Measurements from ENCODE around the gene IPO5.
"Not testable (repeated sequence)": the region's sequence is repeated elsewhere in the genome, so short reads cannot be mapped to it uniquely, and the experiment has no call there.

Gene IPO5

GRCh38 chr13:97953376-97953970 lies at the start of gene IPO5:
Gene IPO5, plus strand, starts transcription at chr13:97953675. Its CDS starts 23,022 bp downstream, at chr13:97976697.
- no peak for DNase-seq

- DNase-seq, result no peak
These were observed 49.4 kb upstream of the IPO5 start for GRCh38 chr13:97904059-97904458.

- DNase-seq, result no peak
These were observed 48.0 kb upstream of the IPO5 start for GRCh38 chr13:97905517-97905916.

DNA sequence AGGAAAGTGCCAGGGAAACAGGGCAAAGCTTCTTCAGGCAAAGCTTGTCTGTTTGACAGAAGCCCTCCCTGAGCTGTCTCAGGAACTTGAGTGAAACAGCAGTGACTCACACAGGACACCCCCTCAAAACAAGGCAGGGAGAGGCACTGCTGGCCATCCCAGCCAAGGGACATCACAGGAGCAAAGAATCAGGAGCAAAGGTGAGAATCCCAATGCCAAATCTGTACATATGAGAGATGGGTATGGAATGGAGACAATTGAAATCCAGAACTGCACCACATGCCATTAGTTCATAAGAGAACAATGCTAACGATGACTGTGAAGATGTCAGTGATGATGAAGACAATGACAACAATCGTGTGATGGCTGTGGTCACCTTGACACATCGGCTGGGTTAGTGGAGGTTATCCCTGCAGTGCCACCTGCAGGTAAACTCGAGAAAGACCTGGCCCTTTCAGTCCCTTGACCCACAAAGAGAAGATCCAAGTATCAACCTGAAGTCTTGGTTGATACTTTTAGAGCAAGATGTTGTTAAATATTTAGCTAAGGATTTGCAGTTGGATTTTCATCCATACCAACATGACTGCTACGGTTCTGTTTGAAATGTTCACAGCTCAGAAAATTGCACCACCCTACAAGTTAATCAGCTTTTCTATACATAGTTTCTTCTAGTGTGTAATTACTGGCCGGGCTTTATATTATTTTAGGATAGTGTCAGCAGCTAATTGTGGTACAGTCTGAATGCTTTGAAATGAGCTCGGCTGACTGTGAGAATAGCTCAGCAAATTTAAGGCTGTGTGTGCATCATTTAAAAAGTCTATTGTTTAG lies 42.0 kb upstream of the IPO5 start:
- peak in 1 of 2 experiments; percentile 27 for DNase-seq

GRCh38 chr13:97912139-97912535 lies 41.3 kb upstream of the IPO5 start:
- DNase-seq, result no peak

GRCh38 chr13:97913206-97913605 lies 40.3 kb upstream of the IPO5 start:
- DNase-seq, result no peak

- DNase-seq, result no peak
These were observed 38.9 kb upstream of the IPO5 start for GRCh38 chr13:97914540-97914939.

DNA sequence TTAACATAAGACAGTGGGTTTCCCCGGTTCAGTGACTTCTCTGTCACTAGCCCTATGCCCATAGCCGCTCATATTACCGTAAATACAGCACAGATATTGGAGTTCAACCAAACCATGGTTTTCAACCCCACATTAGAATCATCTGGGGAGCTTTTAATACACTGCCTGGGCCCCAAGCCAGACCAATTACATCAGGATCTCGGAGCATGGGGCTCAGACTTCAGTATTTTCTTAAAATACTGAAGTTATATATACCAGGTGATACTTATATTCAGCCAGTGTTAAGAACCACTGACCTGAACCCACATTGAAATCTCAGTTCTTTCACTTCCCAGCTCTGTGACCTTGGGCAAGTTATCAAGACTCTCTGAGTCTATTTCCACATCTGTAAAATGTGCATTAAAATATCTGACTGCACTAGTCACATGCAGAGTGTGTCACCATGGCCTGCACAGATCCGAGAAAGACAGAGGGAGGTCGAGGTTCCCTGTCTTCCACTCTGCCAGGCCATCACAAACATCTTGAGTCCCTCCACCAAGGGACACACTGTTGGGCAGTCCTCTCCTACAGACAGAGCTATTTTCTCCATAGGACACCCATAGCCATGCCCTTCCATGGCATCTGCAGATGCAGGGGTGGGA lies 32.2 kb upstream of the IPO5 start:
- no peak for DNase-seq

DNA sequence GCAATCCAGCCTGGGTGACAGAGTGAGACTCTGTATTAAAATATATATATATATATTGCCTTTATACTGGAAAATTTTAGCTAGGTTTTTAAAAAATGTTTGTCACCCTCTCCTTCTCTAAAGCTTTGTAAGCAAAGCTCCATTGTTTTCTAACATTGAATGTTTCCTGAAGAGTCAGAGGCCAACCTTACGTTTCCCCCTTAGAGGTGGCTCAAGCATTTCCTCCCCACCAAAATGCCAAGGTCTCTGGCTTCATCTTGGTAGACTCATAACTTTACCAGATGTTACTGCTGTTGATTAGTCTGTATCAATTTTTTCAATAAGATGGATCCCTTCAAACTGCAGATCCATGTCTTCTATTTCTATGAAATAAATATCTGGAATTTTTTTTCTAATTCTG lies 25.2 kb upstream of the IPO5 start:
- no peak for DNase-seq

DNA sequence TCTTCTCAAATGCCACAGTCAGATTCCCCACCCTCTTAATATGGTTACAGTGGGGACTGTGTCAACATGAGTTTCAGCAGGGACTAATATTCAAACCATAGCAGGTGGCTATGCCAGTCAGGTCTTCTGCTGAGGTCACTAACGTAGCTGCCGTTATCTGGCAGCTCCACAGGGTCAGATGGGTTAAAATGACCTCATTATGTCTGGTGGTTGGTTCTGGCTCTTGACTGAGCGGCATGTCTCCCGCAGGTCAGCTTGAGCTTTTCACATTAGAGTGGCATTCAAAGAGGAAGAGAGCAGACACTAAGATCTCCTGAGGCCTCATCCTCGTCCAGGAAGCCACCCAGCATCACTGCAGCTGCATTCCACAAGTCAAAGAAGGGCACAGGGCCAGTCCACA lies 21.4 kb upstream of the IPO5 start:
- no peak for DNase-seq

GRCh38 chr13:97932647-97933046 lies 20.8 kb upstream of the IPO5 start:
- no peak for DNase-seq

DNA sequence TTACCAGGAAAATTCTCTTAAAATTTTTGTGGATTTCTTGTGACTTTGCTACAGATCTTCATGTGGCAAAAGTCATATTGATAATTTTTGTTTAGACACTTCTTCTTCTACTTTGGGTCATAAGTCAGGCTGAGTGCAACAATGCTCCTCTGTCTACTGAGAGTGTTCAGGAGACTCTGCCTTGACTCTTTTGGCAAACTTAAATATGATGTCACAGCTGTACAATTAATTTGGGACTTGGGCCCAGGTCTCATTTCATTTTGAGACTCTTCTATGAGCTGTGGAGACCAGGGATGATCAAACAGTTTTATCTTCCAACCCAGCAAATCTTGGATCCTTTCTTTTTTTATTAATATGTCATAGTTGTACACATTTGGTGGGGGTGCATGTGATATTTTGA lies 19.7 kb upstream of the IPO5 start:
- DNase-seq, result no peak

GRCh38 chr13:97934590-97934989 lies 18.9 kb upstream of the IPO5 start:
- no peak for DNase-seq

GRCh38 chr13:97935071-97935470 lies 18.4 kb upstream of the IPO5 start:
- DNase-seq, result no peak

DNA sequence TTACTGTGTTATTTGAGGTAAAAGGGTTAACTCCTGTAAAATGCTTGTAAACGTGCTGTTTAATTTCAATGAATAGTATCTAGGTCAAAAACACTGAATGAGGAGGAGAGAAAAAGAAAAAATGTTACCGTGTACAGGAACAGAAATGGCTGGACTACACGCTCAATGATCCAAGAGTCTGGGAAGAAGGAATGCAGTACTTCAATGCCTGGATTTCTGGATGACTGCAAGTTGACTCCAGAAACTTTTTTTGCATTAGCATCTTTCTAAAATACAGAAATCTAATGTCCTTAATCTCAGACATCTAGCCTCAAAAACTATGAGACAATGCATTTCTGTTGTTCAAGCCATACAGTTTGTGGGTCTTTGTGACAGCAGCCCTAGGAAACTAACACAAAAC lies 17.4 kb upstream of the IPO5 start:
- no peak for DNase-seq

DNA sequence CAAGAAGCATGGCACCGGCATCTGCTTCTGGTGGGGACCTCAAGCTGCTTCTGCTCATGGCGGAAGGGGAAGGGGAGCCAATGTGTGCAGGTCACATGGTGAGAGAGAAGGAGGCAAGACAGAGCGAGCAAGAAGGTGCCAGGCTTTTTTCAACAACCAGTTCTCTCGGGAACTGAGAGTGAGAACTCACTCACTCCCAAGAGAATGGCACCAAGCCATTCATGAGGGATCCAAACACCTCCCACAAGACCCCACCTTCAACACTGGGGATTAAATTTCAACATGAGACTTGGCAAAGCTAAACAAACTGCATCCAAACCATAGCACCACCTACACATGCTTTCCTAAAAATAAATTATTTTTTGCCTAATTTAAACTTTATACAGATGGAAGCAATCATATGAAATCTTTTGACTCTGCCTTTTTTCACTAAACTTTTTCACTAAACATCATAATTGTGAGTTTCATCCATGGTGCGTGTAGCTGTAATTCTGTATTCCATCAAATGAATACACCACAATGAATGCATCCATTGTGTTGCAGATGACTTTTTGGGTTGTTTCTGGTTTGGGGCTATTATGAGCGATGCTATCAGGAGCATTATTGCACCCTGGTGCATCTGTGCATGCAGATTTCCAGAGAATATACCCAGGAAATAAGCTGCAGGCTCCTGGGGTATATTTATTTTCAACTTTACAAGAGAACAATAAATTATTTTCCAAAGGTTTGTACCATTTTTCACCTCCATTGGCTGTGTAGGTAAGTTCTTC lies 14.6 kb upstream of the IPO5 start:
- no peak for DNase-seq

DNA sequence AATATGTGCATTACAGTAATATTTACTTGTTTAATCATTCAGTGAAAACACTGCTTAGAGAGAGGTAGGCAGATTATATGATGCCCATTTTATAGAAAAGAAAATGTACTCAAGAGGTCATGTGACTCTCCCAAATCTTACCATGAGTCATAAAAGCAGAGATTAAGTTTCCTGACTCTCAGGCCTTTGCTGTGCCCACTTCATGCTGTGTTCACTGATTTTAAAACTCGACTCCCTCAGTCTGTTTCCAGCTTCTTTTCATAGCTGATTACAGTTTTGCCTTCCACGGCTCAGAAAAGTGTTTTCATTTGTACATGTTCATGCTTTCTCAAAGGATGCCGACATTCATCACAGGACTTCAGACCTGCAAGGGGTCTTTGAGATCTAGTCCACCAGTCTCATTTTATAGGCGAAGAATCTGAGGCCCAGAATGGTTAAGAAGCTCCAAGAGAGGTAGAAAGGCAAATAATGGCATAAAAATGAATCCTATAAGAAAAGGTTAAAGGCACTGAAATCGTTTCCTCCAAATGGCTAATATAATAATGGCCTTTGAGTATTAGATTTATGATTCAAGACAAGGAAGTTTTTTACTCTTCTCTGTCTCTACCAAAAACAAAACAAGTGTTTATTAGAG lies 9.0 kb upstream of the IPO5 start:
- DNase-seq, result no peak

GRCh38 chr13:97945342-97945741 lies 8.1 kb upstream of the IPO5 start:
- DNase-seq, result no peak

GRCh38 chr13:97945792-97946419 lies 7.6 kb upstream of the IPO5 start:
- no peak for DNase-seq

GRCh38 chr13:97946951-97947588 lies 6.4 kb upstream of the IPO5 start:
- DNase-seq, result no peak

DNA sequence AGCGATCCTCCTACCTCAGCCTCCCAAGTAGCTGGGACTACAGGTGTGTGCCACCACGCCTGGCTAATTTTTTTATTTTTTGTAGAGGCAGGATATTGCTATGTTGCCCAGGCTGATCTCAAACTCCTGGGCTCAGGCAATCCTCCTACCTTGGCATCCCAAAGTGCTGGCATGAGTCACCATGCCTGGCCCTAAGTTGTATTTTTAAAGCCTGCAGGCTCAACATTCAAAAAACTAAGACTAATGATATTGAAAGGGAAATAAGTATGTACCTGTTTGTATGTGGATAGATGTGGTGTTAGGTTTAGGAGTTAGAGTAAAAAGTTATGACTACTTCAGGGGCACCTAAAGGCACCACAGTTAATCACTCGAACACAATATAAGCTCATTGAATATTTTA lies 5.4 kb upstream of the IPO5 start:
- DNase-seq, result no peak

DNA sequence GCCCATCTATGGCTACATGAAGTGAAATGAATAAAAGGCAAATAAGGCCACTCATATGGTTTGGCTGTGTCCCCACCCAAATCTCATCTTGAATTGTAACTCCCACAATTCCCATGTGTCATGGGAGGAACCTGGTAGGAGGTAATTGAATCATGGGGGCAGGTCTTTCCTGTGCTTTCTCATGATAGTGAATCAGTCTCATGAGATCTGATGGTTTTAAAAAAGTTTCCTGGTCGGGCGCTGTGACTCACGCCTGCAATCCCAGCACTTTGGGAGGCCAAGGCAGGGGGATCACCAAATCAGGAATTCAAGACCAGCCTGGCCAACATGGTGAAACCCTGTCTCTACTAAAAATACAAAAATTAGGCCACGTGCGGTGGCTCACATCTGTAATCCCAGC lies 4.2 kb upstream of the IPO5 start:
- DNase-seq, result not testable (repeated sequence)
